ENCODE data around the gene DBNL.

The DBNL gene

GRCh38 chr7:44061645-44062179 lies 17.2 kb downstream of the DBNL start:
- Histone ChIP-seq H3K4me3 (ENCODE audit: low read depth, low read length) (no peak overlapping the region), H3K36me3 (replicated peaks) (peaks cover 55% of the 10 kb centered on the region), H3K27me3 (replicated peaks) (no peaks in the 10 kb centered on the region), H3K27ac (no peak overlapping the region)
- in situ Hi-C loops (cut with HindIII; ENCODE audit: low pct_ligation_motif_present, low sequenced_read_pairs), result no loop called here
- no peak for DNase-seq
- TF ChIP-seq CTCF (IDR thresholded peaks at IDR 0.05; ENCODE audit: low read depth, low read length, missing control alignments), result no peak

DNA sequence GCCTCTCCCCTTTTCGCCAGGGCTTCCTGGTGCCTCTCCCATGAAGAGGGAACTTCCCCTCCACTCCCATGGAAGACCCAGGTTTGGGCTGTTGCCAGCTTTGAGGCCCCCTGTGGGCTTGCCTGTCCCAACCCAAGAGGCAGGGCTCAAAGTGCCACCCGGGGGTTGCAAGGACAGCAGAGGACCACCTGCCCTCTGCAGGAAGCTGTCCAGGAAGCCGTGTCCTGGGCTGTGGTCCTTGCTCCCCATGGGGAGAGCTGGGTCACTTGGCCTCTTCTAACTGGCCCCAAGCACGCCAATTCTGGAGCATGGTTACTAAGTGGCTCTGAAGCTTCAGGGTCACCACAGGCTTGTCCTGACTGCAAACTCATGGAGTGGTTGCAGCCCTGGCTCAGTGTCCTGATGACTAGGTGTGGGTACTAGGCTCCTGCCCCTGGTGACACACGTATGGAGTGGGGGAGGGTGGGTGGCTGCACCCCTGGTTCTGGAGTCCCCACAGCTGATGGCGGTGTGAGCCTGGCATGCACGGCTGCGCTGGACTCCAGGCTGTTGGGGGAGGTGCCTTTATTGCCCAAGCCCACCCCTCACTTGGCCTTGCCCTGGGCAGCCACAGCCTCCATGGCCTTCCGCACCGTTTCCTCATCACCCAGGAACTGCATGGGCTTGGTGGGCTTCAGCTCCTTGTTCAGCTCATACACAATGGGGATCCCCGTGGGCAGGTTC lies 17.8 kb downstream of the DBNL start:
- H3K36me3 ChIP-seq (replicated peaks), result peaks cover 49% of the 10 kb centered on the region
- no peak for DNase-seq
- no peak overlapping the region for H3K27ac ChIP-seq
- H3K27me3 ChIP-seq (replicated peaks), result no peaks in the 10 kb centered on the region
- no peak for TF ChIP-seq CTCF (IDR thresholded peaks at IDR 0.05; ENCODE audit: low read depth, low read length, missing control alignments)
- in situ Hi-C loops (cut with HindIII; ENCODE audit: low pct_ligation_motif_present, low sequenced_read_pairs), result no loop called here
- no peak overlapping the region for H3K4me3 ChIP-seq (ENCODE audit: low read depth, low read length)

GRCh38 chr7:44062903-44063295 lies 18.4 kb downstream of the DBNL start:
- TF ChIP-seq CTCF (IDR thresholded peaks at IDR 0.05; ENCODE audit: low read depth, low read length, missing control alignments), result no peak
- no peak overlapping the region for H3K4me3 ChIP-seq (ENCODE audit: low read depth, low read length)
- H3K27me3 ChIP-seq (replicated peaks), result no peaks in the 10 kb centered on the region
- no peak overlapping the region for H3K27ac ChIP-seq
- in situ Hi-C loops (cut with HindIII; ENCODE audit: low pct_ligation_motif_present, low sequenced_read_pairs), result no loop called here
- no peak for DNase-seq
- H3K36me3 ChIP-seq (replicated peaks), result peaks cover 44% of the 10 kb centered on the region

DNA sequence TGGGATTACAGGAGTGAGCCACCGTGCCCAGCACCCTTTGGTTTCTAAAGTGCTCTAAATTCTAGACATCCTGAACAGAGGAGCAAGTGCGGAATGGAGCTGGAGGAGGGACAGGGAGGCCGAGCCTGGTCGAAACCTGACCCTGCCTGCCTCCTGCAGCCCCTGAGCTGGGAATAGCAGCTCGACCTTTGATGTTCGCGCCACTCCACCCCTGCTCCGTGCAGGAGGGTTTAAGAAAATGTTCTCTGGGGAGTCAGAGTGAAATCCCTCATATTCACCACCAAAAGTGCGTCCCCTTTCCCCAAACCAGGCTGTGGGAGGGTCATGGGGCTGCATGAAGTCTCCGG lies 19.0 kb downstream of the DBNL start:
- no peak for TF ChIP-seq CTCF (IDR thresholded peaks at IDR 0.05; ENCODE audit: low read depth, low read length, missing control alignments)

GRCh38 chr7:44063894-44064651 lies 19.6 kb downstream of the DBNL start:
- no peak for DNase-seq
- TF ChIP-seq CTCF (IDR thresholded peaks at IDR 0.05; ENCODE audit: low read depth, low read length, missing control alignments), result no peak
- Histone ChIP-seq H3K36me3 (replicated peaks) (peaks cover 33% of the 10 kb centered on the region), H3K4me3 (ENCODE audit: low read depth, low read length) (no peak overlapping the region), H3K27me3 (replicated peaks) (no peaks in the 10 kb centered on the region), H3K27ac (no peak overlapping the region)
- in situ Hi-C loops (cut with HindIII; ENCODE audit: low pct_ligation_motif_present, low sequenced_read_pairs), result no loop called here

More for the DNA sequence above, 19.0 kb downstream of the DBNL start:
- DNase-seq, result no peak
- Histone ChIP-seq H3K27me3 (replicated peaks) (no peaks in the 10 kb centered on the region), H3K36me3 (replicated peaks) (peaks cover 39% of the 10 kb centered on the region), H3K4me3 (ENCODE audit: low read depth, low read length) (no peak overlapping the region), H3K27ac (no peak overlapping the region)
- in situ Hi-C loops (cut with HindIII; ENCODE audit: low pct_ligation_motif_present, low sequenced_read_pairs), result no loop called here

Data from brain microvascular endothelial cell (primary cell).